ENCODE results near the gene RPS6KA2.

- TF ChIP-seq CTCF (IDR thresholded peaks at IDR 0.05; ENCODE audit: extremely low read depth in 1 of 2, insufficient read depth in 1 of 2, low read depth in 1 of 2, low read length in 2 of 2) = no peak
- TF ChIP-seq POLR2A (IDR thresholded peaks at IDR 0.05; ENCODE audit: low read depth, low read length) = no peak
- TF ChIP-seq POLR2AphosphoS5 (IDR thresholded peaks at IDR 0.05; ENCODE audit: insufficient read depth, low read depth, low read length) = no peak
- no peak for TF ChIP-seq JUN (IDR thresholded peaks at IDR 0.05; ENCODE audit: borderline replicate concordance, insufficient read depth, insufficient read length, low read depth)
- TF ChIP-seq MAX (IDR thresholded peaks at IDR 0.05; ENCODE audit: insufficient read depth, insufficient read length) = no peak
- TF ChIP-seq GATA2 (IDR thresholded peaks at IDR 0.05; ENCODE audit: insufficient read depth, insufficient read length, low read depth, low read length) = no peak
- no peak for TF ChIP-seq EZH2 (IDR thresholded peaks at IDR 0.05; ENCODE audit: borderline replicate concordance, low read depth, low read length, severe bottlenecking)
Measured at GRCh38 chr6:166489301-166490155, 137.5 kb downstream of the RPS6KA2 start.

Data from endothelial cell of umbilical vein (primary cell).